DMS 273 treated with DMSO at 0.1 percent for 48 hours (cell line): ENCODE results near the gene MGAT5B.

ENCODE experiments used
- DNase-seq: peaks from one replicate; lab custom pipeline; 2025; lab: John Stamatoyannopoulos, UW

The MGAT5B gene

GRCh38 chr17:76927982-76928381 lies 59.8 kb downstream of the MGAT5B start:
- DNase-seq = no peak

- no peak for DNase-seq
These were observed 60.9 kb downstream of the MGAT5B start for GRCh38 chr17:76929148-76929547.

GRCh38 chr17:76929601-76930000 lies 61.4 kb downstream of the MGAT5B start:
- DNase-seq = no peak

- no peak for DNase-seq
These were observed 61.9 kb downstream of the MGAT5B start for GRCh38 chr17:76930107-76930506.

- DNase-seq = no peak
These were observed 64.5 kb downstream of the MGAT5B start for GRCh38 chr17:76932402-76933333.

- DNase-seq = no peak
These were observed 66.5 kb downstream of the MGAT5B start for GRCh38 chr17:76934561-76935320.

- no peak for DNase-seq
These were observed 67.1 kb downstream of the MGAT5B start for GRCh38 chr17:76935331-76935730.

- no peak for DNase-seq
These were observed 69.0 kb downstream of the MGAT5B start for GRCh38 chr17:76937238-76937637.

- no peak for DNase-seq
These were observed 69.8 kb downstream of the MGAT5B start for GRCh38 chr17:76938009-76938408.

- no peak for DNase-seq
These were observed 72.1 kb downstream of the MGAT5B start for GRCh38 chr17:76940295-76940694.

- no peak for DNase-seq
These were observed 72.6 kb downstream of the MGAT5B start for GRCh38 chr17:76940738-76941350.

- no peak for DNase-seq
These were observed 75.0 kb downstream of the MGAT5B start for GRCh38 chr17:76943202-76943601.

- DNase-seq = no peak
These were observed 75.6 kb downstream of the MGAT5B start for GRCh38 chr17:76943781-76944213.

GRCh38 chr17:76944477-76944876 lies 76.3 kb downstream of the MGAT5B start:
- no peak for DNase-seq

- DNase-seq = no peak
These were observed 78.0 kb downstream of the MGAT5B start for GRCh38 chr17:76946111-76946771.

GRCh38 chr17:76946772-76947135 lies 78.5 kb downstream of the MGAT5B start:
- DNase-seq = no peak

GRCh38 chr17:76947309-76947708 lies 79.1 kb downstream of the MGAT5B start:
- no peak for DNase-seq

GRCh38 chr17:76947771-76948170 lies 79.6 kb downstream of the MGAT5B start:
- DNase-seq = no peak

- DNase-seq = no peak
These were observed 80.1 kb downstream of the MGAT5B start for GRCh38 chr17:76948301-76948700.

GRCh38 chr17:76948726-76949342 lies 80.6 kb downstream of the MGAT5B start:
- no peak for DNase-seq

GRCh38 chr17:76949913-76950695 lies 81.9 kb downstream of the MGAT5B start:
- DNase-seq = no peak
